ENCODE measurements around the gene PUS3.

- TF ChIP-seq, protein P1, sequence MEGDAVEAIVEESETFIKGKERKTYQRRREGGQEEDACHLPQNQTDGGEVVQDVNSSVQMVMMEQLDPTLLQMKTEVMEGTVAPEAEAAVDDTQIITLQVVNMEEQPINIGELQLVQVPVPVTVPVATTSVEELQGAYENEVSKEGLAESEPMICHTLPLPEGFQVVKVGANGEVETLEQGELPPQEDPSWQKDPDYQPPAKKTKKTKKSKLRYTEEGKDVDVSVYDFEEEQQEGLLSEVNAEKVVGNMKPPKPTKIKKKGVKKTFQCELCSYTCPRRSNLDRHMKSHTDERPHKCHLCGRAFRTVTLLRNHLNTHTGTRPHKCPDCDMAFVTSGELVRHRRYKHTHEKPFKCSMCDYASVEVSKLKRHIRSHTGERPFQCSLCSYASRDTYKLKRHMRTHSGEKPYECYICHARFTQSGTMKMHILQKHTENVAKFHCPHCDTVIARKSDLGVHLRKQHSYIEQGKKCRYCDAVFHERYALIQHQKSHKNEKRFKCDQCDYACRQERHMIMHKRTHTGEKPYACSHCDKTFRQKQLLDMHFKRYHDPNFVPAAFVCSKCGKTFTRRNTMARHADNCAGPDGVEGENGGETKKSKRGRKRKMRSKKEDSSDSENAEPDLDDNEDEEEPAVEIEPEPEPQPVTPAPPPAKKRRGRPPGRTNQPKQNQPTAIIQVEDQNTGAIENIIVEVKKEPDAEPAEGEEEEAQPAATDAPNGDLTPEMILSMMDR (IDR thresholded peaks at IDR 0.05; ENCODE audit: low read depth, low read length), result no peak
- no peak for TF ChIP-seq EZH2phosphoT487 (IDR thresholded peaks at IDR 0.05; ENCODE audit: low read depth)
These were observed 22.3 kb upstream of the PUS3 start for GRCh38 chr11:125925247-125925740.

All from OCI-LY3 (cell line).